ENCODE measurements around the gene CHRDL2.
"Not testable (repeated sequence)": the region's sequence is repeated elsewhere in the genome, so short reads cannot be mapped to it uniquely, and the experiment has no call there.

Gene CHRDL2

DNA sequence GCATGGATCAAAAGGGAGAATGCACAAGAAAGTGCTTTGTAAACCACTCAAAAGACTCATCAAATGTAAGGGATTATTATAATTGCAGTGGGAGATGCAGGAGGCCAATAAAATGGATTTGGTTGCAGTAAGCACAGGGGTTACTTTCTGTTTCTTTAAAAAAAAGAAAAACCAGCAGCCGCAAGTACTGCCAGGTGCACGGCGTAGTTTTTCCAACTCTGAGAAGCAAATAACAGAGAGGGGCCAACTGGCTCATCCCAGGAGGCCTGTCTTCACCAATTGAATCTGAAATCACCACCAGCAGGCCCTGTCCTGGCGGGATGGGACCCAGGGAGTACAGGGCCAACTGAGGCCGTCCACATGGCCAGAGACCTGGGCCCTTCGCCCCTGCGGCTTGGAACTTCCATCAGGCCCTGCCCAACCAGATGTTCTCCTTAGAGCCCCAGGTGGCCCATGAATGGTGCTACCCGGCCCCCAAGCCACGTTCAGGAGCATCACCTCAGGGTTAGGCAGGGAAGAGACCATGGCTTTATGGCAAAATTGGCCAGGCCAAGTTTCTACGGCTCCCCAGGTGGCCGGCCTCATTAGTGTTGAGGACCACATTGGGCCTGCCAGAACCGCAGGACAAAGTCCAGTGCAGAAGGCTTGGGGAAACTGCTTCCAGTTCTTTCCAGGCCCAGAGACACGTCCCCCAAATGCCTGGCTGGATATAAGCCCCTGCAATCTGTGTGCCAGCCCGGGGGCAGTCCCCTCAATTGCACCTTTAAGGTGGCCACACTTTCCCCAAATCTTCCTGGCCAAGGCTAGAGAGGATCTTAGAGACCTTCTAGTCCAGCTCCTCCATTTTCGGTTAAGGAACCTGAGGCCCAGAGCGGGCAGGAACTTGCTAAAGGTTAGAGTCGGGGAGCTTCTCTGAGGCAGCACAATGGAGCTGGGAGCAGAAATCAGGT lies 61.7 kb downstream of the CHRDL2 start:
- no peak for DNase-seq

DNA sequence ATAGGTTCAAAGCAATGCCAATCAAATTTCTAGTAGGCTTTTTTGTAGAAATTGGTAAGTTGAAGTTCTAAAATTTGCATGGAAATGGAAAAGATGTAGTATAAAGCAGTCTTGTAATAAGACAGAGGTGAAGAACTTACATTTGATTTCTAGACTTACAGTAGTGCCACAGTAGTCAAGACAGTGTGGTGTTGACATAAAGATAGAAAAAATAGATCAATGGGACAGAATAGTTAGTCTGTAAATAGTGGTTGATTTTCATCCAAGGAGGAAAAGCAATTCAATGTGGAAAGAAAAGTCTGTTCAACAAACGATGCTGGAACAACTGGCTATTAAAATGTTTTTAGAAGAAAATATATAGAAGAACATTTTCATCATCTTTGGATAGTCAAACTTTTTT lies 67.9 kb downstream of the CHRDL2 start:
- no peak for DNase-seq

DNA sequence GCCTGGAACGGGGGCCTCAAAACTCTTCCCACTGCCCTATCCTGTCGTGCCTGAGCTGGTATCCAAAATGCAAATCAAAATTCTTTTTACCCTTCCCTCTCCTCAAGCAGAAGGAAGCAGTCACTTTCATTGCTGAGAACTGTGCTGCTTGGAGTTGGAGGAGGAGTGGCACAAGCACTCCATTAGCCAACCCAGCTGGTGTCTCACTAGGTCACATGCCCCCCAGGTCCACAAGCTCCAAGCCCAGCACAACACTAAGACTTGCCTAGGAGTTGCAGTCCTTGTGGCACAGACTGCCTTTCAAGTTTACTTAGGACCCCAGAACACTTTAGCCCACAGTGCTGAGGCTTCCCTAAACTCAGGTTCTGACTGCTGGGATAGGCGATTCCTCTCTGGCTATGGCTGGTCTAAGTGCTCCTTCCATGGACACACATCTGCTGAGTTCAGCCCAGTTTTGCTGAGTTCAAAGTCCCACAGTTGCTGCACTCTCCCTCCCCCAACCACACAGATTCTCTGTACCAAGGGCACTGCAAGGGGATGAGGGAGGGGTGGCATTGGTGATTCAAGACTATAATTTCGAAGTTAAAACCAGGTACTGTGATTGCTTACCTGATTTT lies 68.6 kb downstream of the CHRDL2 start:
- no peak for DNase-seq

DNA sequence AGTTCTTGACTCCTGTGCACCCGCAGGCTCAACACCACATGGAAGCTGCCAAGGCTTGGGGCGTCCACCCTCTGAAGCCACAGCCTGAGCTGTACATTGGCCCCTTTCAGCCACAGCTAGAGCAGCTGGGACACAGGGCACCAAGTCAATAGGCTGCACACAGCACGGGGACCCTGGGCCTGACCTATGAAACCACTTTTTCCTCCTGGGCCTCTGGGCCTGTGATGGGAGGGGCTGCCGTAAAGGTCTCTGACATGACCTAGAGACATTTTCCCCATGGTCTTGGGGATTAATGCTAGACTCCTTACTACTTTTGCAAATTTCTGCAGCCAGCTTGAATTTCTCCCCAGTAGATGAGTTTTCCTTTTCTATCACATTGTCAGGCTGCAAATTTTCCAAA lies 72.1 kb downstream of the CHRDL2 start:
- DNase-seq, result not testable (repeated sequence)

DNA sequence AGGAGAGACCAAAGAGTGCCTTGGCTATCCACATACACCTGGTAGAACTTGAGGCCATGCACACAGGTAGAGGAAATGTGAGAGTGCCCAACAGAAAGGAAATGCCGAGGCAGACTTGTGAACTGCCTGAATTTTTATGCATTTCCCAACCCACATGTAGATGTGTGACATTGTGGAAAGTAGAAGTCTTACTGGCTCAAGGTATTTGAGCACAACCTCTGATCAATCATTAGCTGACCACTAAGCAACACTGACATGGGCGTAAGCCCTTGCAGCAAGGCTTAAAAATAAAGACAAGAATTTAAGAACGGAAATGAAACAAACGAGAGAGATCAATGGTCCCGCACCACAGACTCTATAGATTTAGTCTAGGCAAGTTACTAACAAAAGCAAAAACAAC lies 76.2 kb downstream of the CHRDL2 start:
- no peak for DNase-seq

DNA sequence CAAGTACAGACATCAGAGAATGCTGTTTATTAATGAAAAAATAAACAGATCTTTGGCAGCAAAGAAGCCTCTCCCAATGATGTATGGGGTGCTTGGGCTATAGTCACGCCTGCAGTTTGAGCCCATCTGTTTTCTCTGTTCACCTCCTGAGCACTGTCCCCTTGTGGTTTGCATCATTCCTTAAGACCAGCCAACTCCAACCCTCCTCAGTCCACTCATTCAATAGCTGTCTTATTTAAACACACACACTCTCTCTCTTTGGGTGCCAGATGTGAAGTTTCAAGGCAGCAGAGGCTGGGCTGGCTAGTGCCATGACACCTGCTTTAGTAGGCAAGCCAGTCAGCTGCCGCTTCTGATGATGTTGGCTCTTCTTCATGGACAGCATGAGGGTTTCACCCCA lies 80.7 kb downstream of the CHRDL2 start:
- DNase-seq, result no peak

DNA sequence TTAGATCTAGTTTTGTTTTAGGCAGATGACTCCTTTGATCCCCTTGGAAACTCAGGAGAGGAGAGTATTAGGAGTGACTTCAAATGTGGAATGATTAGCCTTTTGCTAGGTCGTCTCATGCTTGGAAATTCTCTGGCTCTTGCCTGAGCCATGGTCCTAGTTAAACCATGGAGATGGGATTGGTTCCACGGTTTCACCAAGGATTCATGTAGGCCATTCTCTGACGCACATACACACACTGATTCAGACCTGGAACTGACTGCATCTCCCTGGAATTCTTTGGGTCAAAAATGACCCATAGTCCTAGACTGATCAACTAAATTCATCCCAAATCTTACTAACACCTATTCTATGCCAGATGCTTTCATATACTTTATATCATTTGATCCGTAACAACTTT lies 82.3 kb downstream of the CHRDL2 start:
- DNase-seq, result no peak

DNA sequence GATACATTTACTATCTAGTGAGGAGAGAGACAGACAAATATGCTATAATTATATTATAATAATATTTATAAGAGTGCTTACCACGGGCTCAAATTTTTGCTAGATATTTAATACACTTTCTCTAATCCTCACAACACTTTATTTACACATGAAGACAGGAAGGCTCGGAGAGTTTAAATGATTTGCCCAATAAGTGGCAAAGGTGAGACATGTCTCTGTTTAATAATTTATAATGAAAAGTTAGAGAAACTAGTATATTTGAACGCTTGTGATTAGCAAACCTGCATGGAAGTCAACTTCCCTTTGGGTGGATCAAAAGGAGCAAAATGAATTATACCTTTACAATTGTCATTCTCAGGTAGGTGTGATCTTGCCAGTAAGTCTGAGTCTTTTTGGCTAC lies 83.4 kb downstream of the CHRDL2 start:
- no peak for DNase-seq

DNA sequence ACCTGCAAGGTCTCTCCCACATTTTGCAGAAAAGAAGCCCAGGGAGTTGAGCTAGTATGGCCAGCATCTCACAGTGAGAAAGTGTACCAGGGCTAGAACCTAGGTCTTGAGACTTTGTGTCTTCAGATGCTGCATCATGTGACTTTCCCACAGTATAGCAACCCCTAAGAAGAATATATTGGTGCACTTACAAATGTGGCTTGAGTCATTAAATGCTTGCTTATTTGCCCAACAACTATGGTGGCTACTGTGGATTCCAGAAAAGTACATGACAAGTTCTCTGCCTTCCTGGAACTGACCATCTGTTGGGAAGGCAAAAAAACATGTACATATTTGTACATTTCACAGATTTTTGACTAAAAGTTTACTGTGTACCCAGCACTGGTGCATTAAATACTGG lies 83.8 kb downstream of the CHRDL2 start:
- DNase-seq, result no peak

DNA sequence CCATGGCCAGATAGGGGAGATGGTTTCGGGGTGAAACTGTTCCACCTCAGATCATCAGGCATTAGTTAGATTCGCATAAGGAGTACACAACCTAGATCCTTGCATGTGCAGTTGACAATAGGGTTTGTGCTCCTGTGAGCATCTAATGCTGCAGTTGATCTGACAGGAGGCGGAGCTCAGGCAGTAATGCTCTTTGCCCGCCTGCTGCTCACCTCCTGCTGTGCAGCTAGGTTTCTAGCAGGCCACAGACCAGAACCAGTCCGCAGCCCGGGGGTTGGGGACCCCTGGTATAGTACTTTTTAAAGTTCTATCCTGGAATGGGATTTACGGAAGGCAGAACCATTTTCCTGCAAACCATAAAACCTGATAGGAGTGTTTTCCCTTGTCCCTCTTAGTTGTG lies 84.3 kb downstream of the CHRDL2 start:
- no peak for DNase-seq
